PFSK-1 (cell line): ENCODE results near the gene EEF1AKMT2.

Source experiments
- FOXP2 ChIP-seq: optimal IDR thresholded peaks from 2 replicates; pipeline ENCODE3; 2011; ENCODE audit warnings: borderline replicate concordance, control low read depth, inconsistent platforms; ENCODE audit not compliant: insufficient read depth; ENCODE audit errors: extremely low read length, extremely low read depth
- POLR2AphosphoS5 ChIP-seq: IDR thresholded peaks from 2 replicates; pipeline ENCODE4 v1.6.1; 2012; ENCODE audit warnings: low read depth, mild to moderate bottlenecking, control low read depth, low read length, moderate library complexity
- SIN3A ChIP-seq: IDR thresholded peaks from 2 replicates; pipeline ENCODE4 v1.6.1; 2012; ENCODE audit warnings: mild to moderate bottlenecking, low read length, moderate library complexity, borderline replicate concordance; ENCODE audit not compliant: insufficient read depth
- TAF1 ChIP-seq: IDR thresholded peaks from 2 replicates; pipeline ENCODE4 v1.6.1; 2012; ENCODE audit warnings: low read length, control low read depth, borderline replicate concordance; ENCODE audit not compliant: insufficient read depth

- no peak for TF ChIP-seq TAF1
- no peak for TF ChIP-seq SIN3A
- no peak for TF ChIP-seq FOXP2
- no peak for TF ChIP-seq POLR2AphosphoS5
Measured at GRCh38 chr10:124748166-124748565, 43.5 kb downstream of the EEF1AKMT2 start.
